Esophagus muscularis mucosa (tissue), 4 donors: ENCODE results near the gene ZBTB45. TPM values are rescaled to one million over a fixed set of nuclear protein-coding genes. Genes with fewer than 3 reads are reported as not detected.

ENCODE experiments used
- DNase-seq: peaks from one replicate; pipeline ENCODE4 v3.0.0-alpha.2; 2017; ENCODE audit errors: extremely low spot score
- H3K27ac ChIP-seq, 4 donors: fragments of 200-600 bp; sonication (generic); replicated peaks in 1 of 4; 1 replicate in 3 of 4; 2 replicates in 1 of 4; pipeline ENCODE4 v1.5.1; 2016 to 2019; ENCODE audit warnings: mild to moderate bottlenecking in 1 of 4
- H3K27me3 ChIP-seq, 4 donors: fragments of 200-600 bp; sonication (generic); one replicate each; pipeline versions ENCODE4 v1.5.1 to v1.6.0; 2016 to 2019
- H3K36me3 ChIP-seq, 4 donors: fragments of 200-600 bp; sonication (generic); one replicate each; pipeline ENCODE4 v1.5.1; 2016 to 2019
- H3K4me1 ChIP-seq, 4 donors: fragments of 200-600 bp; sonication (generic); one replicate each; pipeline ENCODE4 v1.5.1; 2016 to 2019
- H3K4me3 ChIP-seq, 4 donors: fragments of 200-600 bp; sonication (generic); 1 replicate in 2 of 4; 2 replicates in 2 of 4; pipeline ENCODE4 v1.5.1; 2016 to 2019; ENCODE audit warnings: mild to moderate bottlenecking in 4 of 4, moderate library complexity in 1 of 4
- H3K9me3 ChIP-seq, 4 donors: fragments of 200-600 bp; sonication (generic); 1 replicate in 3 of 4; 2 replicates in 1 of 4; pipeline ENCODE4 v1.5.1; 2016 to 2019
- CTCF ChIP-seq, 3 experiments: fragments of 200-600 bp in 2 of 3; fragments of 450-650 bp in 1 of 3; sonication (generic) in 2 of 3; IDR thresholded peaks; one replicate each; pipeline ENCODE4 v1.5.1; 2017 to 2019; ENCODE audit warnings: antibody characterized with exemption in 3 of 3, mild to moderate bottlenecking in 2 of 3, moderate library complexity in 1 of 3
- EP300 ChIP-seq: sonication (generic); formaldehyde crosslinking; IDR thresholded peaks from one replicate; pipeline ENCODE4 v1.6.1; 2017; ENCODE audit warnings: antibody characterized with exemption
- POLR2A ChIP-seq: fragments of 450-650 bp; IDR thresholded peaks from one replicate; pipeline ENCODE4 v1.6.1; 2017; ENCODE audit warnings: antibody characterized with exemption, moderate library complexity, mild to moderate bottlenecking, low read depth
- POLR2AphosphoS5 ChIP-seq, 2 donors: sonication (generic); formaldehyde crosslinking; IDR thresholded peaks; one replicate each; pipeline ENCODE4 v1.6.1; 2017; ENCODE audit warnings: antibody characterized with exemption in 2 of 2
- WGBS: methylation state at CpG from one replicate; pipeline ENCODE4 v1.1.5; 2018; 5-methylcytosine and 5-hydroxymethylcytosine counted together
- intact Hi-C: fragments of 100-400 bp; cut with DNase I; formaldehyde crosslinking; loops from one replicate; pipeline ENCODE4 v1.15.1; 2023
- total RNA-seq, 4 donors: library from RNA; depleted of rRNA; stranded (reverse); fragments of >200 nt; gene quantifications; one replicate each; pipeline versions ENCODE4 v1.1.0 to v1.2.1, GENCODE V29; 2016

The ZBTB45 gene
- total RNA-seq, 4 donors from 2014 or later = 8.8 to 20.0 (median 12.1) TPM

GRCh38 chr19:58500242-58500641 is 19.4 kb downstream of the ZBTB45 start:
- intact Hi-C loops = no loop called here
- Histone ChIP-seq H3K9me3 (no peaks in the 10 kb centered on the region), H3K4me1 (peaks cover 16 to 29% (median 23%) of the 10 kb centered on the region in 4 donors), H3K27me3 (no peaks in the 10 kb centered on the region), H3K36me3 (no peaks in the 10 kb centered on the region), H3K27ac (peak overlapping the region in 1 of 4 donors; percentile 75), H3K4me3 (peak overlapping the region; percentile 55 to 66 (median 62))
- no peak for DNase-seq
- no peak for TF ChIP-seq CTCF (IDR thresholded peaks at IDR 0.05)
- TF ChIP-seq POLR2AphosphoS5 (IDR thresholded peaks at IDR 0.05) = no peak
- TF ChIP-seq EP300 = no peak
- TF ChIP-seq POLR2A = no peak
- 96% methylated on average over 6 of the region's 14 CpGs for WGBS

GRCh38 chr19:58499021-58499927 is 20.3 kb downstream of the ZBTB45 start:
- intact Hi-C loops = no loop called here
- TF ChIP-seq EP300 (no peak), CTCF (IDR thresholded peaks at IDR 0.05) (peak in 2 of 3 experiments; percentile 23 to 41), POLR2A (no peak), POLR2AphosphoS5 (IDR thresholded peaks at IDR 0.05) (peak; percentile 80 to 96)
- H3K36me3 ChIP-seq = no peaks in the 10 kb centered on the region
- peak; percentile 100 for DNase-seq
- H3K27ac ChIP-seq = peak overlapping the region; percentile 72 to 85 (median 80)
- peak overlapping the region; percentile 55 to 66 (median 62) for H3K4me3 ChIP-seq
- no peaks in the 10 kb centered on the region for H3K27me3 ChIP-seq
- H3K9me3 ChIP-seq = no peaks in the 10 kb centered on the region
- H3K4me1 ChIP-seq = peaks cover 16 to 29% (median 23%) of the 10 kb centered on the region in 4 donors
- 6% methylated on average over 12 of the region's 60 CpGs for WGBS

- H3K9me3 ChIP-seq = no peaks in the 10 kb centered on the region
- H3K4me3 ChIP-seq = peak overlapping the region; percentile 55 to 66 (median 62)
- H3K4me1 ChIP-seq = peaks cover 16 to 29% (median 23%) of the 10 kb centered on the region in 4 donors
- peak overlapping the region; percentile 43 to 85 (median 74) for H3K27ac ChIP-seq
- intact Hi-C loops = no loop called here
- WGBS = 79% methylated on average over 11 of the region's 22 CpGs
- H3K27me3 ChIP-seq = no peaks in the 10 kb centered on the region
- H3K36me3 ChIP-seq = no peaks in the 10 kb centered on the region
- TF ChIP-seq CTCF (IDR thresholded peaks at IDR 0.05) (no peak), POLR2A (no peak), POLR2AphosphoS5 (IDR thresholded peaks at IDR 0.05) (no peak)
- DNase-seq = no peak
Observed at GRCh38 chr19:58498316-58499020, 21.1 kb downstream of the ZBTB45 start.

- no peaks in the 10 kb centered on the region for H3K36me3 ChIP-seq
- intact Hi-C loops = no loop called here
- TF ChIP-seq POLR2AphosphoS5 (IDR thresholded peaks at IDR 0.05) = no peak
- no peak for TF ChIP-seq CTCF (IDR thresholded peaks at IDR 0.05)
- TF ChIP-seq EP300 = no peak
- TF ChIP-seq POLR2A = no peak
Observed at GRCh38 chr19:58497634-58498170, 21.9 kb downstream of the ZBTB45 start.

More at GRCh38 chr19:58497634-58498170, 21.9 kb downstream of the ZBTB45 start:
- Histone ChIP-seq H3K27ac (no peak overlapping the region), H3K9me3 (no peaks in the 10 kb centered on the region), H3K27me3 (no peaks in the 10 kb centered on the region), H3K4me1 (peaks cover 16 to 29% (median 23%) of the 10 kb centered on the region in 4 donors), H3K4me3 (no peak overlapping the region)
- no peak for DNase-seq
- 88% methylated on average over 8 of the region's 8 CpGs for WGBS
